ENCODE measurements around the gene TMEM9. TPM values are rescaled to one million over a fixed set of nuclear protein-coding genes. Genes with fewer than 3 reads are reported as not detected.

TMEM9 gene
- total RNA-seq, 1 experiment from 2014 or later = 140 TPM

DNA sequence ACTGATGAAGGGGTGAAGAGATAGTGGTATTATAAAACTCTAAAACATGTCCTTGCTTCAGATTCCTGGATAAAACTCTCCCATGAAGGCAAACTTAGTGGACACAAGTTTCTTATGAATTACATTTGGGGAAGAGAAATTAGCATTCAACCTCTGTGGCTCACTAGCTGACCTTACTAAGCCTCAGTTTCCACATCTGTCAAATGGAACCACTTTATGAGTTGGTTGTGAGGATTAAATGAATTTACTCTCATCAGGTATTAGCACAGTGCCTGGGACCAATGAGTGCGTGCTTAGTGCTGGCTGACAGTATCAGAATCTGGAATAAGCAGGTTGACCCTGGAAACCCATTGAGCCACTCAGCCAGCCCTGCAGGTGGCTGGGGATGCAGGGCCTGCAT is 44.6 kb downstream of the TMEM9 start:
- no peak for DNase-seq (ENCODE audit: low spot score)

DNA sequence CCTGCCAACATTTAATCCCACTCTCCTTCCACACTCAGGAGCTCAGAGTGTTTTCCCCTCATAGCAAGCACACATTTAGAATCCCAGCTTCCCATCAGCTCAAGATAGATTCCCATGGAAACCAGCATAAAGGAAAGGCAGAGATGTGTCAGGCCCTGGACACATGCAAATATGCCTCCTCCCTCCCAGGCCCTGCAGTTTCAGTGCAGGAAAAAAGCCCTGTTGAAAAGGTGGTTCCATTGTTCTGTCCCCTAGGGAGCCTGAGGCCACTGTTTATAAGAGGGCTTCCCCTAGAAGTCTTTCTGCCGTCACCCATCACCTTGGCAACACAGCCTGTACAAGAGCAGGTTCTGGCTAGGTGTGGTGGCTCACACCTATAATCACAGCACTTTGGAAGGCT is 45.7 kb downstream of the TMEM9 start:
- no peak for DNase-seq (ENCODE audit: low spot score)

DNA sequence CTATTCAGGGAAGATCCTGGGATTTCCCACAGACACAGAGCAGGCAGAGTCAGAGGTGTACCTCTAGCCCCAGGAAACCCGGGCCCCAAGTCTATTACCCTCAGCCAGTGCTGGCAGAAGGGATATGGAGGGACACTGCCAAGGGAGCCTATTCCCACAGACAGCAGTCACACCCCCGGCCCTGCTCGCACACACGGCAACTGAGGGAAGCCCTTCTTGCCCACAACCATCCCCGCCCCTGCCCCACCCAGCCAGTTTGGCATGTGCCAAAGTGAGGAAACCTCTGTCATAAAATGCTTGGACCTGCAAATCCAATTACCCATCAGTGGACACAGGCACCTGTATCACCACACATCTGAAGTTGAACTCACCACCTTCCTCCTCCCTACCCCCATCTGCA is 48.6 kb downstream of the TMEM9 start:
- DNase-seq (ENCODE audit: low spot score) = no peak

DNA sequence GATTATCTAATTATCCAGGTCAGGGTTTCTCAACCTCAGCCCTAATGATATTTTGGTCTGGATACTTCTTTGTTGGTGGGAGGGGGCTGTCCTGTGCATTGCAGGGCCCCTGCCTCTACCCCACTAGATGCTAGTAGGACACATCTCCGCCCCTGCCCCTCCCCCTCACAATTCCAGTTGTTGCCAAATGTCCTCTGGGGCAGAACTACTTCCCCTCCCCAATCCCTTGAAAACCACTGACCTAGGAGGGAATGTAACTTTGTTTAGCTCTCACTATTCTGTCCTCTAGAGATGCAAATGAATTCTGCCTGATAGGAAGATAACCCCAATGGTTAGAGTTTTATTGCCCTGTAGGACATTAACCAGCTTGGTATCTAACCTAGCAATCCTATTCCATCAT is 50.1 kb downstream of the TMEM9 start:
- DNase-seq (ENCODE audit: low spot score) = no peak

DNA sequence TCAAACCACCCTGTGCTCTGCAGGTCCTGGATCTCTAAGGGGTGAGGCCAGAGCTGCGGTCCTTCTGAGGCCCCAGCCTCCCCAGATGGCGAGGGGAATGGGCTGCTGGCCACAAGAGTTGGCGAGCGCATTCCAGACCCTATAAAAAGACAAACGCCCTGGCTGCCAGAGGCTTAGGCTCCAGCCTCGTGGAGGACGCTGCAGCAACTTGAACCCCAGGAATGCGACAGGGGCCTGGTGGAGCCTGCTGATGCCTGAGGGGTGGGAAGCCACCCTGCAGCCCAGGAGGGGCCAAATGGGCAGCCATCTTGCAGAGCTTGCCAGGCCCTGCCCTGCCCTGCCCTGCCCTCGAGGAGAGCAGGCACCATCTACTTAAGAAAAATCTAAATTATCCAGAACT is 50.6 kb downstream of the TMEM9 start:
- no peak for DNase-seq (ENCODE audit: low spot score)

DNA sequence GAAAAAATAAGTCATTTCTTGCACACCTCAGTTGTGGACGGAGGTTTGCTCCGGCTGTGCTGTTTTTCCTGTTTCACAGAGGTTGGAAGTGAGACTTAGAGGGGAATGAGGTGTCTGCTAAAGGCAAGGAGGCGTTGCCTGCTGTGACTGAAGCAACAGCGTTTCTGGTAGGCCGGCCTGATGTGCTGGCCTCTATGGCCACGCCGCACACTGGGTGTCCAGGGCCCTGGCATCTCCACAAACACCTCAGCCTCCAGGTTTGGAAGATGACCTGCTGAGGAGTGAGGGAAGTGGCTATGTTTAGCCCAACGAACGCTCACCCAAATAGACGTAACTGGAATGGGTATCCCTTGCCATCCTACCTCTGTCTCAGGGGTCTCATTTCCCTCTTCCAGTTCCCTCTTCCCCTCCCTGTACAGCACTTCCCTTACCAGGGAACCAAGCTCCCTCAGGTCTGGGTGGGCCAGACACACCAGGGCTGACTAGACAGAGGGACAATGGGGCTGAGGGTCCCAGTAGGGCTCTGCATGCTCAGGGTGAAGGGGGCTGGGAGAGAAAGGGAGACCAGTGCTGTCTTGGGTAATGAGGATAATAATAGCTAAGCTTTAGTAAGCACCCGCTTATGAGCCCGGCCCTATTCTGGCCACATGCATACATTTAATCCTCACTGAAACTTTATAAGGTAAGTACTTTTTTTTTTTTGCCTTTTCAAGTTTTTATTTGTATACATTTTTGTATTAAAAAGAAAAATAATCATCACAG is 53.9 kb downstream of the TMEM9 start:
- no peak for DNase-seq (ENCODE audit: low spot score)

DNA sequence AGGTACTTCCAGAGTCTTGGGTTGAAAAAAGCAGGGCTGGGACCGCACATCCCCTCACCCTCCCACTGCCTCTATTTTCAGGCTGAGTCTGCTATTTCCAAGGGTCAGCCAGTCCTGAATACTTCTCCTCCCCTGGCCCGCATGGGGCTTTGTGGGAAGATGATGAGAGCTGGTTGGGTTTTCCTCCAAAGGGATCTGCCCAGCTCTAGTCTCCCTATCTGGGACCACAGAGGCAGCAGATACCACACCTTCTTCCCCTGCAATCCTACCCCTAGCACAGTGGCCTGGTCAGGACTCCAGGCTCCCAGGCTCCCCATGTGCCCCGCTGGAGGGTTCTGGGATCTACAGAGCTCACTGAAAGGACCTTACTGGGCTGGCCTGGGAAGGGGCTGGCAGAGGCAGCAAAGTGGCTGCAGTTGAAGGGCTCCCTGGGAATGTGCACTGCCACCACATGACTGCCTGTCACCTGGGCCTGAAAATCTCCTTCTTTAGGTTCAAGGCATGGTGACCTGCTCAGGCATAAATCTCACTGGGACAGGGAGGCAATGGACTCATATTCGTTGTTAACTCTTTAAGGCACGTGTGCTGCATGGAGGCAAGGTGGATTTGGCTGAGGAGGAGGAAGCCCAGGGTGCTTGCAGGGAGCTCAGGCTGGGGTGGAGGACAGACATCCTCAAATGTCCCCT is 55.1 kb downstream of the TMEM9 start:
- no peak for DNase-seq (ENCODE audit: low spot score)

DNA sequence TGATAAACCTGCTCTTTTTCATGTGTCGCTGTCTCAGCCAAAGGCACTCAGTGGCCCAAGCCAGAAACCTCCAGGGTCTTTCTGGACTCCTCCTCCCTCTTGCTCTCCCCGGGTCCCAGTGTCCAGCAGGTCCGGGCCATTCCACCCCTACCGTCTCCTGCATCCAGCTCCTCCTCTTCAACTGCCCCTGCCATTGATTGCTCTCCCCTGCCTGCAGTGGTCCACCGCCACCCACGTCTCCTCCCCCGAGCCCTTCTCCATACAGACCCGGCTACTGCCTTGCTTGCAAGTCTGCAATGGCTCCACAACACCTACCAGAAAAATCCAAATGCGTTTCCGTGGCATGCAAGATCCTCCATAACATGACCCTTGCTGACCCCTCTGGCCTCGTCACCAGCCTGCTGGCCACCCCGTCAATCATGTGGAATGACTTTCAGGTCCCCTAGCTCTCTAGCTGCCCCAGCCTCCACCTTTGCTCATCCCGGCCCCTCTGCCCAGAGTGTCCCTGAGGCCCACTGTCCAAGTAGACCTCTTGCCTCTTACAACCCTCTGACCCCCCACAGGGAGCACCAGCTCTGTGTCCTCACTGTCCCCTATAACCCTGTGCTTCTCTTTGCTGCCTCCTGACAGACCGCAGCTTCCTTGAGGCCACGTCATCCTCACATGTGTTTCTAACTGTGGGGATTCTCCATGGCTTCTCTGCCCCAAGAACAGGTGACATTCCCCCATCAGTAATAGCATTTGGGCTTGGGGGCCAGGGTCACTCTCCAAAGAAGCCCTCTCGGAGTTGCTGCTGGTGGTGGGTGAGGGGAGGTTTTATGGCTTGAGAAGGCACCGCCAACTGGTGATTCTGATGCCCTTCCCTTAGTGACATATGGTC is 57.1 kb downstream of the TMEM9 start:
- DNase-seq (ENCODE audit: low spot score) = no peak

DNA sequence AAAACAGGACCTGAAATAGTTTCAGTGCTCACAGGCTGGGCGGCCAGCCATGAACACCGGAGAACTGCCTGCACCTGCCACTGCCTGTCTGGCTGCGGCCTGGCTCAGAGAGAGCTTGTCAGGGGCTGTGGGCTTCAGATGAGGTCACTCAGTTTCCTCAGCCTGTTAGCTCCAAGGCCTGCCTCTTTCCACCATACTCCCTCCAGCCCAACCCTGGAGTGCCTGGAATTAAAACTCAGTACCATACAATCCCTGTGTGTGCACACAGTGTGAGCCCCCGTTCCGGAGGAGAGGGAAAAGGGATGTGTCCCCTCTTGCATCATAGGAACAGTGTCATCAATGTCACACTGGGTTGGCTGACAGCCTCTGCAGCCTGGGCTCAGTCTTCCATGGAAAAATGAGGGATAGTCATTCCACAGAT is 58.2 kb downstream of the TMEM9 start:
- DNase-seq (ENCODE audit: low spot score) = no peak

DNA sequence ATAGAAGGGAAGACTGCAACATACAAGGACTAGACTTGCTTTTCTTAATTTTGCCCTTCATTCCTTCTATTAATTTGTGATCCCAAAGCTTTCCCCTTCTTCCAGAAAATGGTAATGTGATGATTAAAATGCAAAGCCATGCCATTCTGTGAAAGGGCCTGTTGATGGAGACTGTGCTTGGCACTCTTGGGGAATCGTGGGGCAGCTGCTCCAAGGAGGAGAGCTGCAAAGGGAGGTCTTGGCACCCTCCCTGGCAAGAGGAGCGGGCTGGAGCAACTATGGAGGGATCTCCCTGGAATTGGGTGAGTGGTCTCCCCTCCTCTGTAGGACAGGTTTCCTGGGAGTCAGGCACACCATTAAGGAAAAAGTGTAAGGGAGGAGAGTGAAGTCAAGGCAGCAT is 58.7 kb downstream of the TMEM9 start:
- no peak for DNase-seq (ENCODE audit: low spot score)

DNA sequence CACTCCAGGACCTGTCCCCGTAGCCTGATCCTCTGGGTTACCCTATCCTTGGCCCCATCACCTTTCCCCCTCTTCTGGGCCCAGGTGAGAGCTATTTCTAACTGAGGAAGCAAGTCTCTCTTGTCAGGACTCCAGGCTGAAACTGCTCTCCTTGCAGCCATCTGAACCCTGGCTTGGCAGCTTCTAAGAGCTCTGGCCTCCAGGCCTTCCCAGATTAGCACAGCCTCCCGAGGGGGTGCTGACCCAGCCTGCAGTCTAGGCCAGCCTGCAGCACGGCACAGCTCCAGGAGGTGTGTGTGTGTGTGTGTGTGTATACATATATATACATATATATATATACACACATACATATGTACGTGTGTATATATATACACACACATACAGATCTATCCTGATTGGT is 59.4 kb downstream of the TMEM9 start:
- no peak for DNase-seq (ENCODE audit: low spot score)

DNA sequence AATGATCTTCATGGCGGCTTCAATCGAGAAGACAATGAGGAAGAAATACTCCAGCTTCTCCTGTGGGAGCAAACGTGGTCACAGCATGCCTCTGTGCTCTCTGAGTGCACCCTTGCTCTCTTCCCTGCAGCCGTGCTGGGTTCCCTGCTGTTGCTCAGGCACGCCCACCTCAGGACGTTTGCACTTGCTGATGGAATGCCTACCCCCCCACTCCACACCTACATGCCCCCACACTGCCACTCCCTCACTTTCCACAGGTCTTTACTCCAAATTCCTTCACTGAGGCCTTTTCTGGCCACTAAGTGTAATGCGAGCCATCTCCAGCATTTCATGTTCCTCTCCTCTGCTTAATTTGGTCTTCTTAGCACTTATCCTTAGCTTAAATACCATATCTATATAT is 60.3 kb downstream of the TMEM9 start:
- no peak for DNase-seq (ENCODE audit: low spot score)

DNA sequence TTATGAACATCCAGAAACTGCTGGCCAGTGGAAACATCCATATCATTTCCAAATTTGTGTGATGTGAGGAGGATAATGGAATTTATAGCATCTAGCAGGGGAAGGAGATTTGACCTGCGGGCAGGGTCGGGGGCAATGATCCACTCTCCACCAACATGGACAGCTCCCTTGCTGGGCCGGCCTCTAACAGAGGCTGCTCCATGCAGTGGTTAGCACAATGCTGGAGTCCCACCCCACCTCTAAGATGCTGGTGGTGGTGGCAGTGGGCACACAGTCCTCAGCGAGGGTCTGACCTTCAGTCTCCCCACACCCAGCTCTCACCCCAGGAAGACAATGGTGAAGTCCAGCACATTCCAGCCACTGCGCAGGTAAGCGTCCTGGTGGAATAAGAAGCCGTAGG is 60.7 kb downstream of the TMEM9 start:
- DNase-seq (ENCODE audit: low spot score) = no peak

DNA sequence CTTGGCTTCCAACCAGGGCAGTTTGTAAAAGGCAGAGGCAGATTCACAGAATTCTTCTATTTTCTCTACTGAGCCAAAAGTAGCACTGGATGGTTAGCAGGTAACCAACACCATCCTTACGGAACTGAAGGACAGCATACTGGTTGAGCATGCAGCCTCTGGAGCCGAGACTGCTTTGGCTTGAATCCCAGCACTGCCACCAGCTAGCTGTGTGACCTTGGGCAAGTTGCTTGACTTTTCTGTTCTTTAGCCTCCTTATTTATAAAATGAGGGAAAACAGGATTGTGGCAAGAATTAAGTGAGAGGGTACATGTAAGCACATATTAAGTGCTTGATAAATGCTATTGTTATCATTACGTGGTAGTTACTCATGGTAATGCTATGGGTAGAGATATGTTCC is 61.5 kb downstream of the TMEM9 start:
- DNase-seq (ENCODE audit: low spot score) = no peak

DNA sequence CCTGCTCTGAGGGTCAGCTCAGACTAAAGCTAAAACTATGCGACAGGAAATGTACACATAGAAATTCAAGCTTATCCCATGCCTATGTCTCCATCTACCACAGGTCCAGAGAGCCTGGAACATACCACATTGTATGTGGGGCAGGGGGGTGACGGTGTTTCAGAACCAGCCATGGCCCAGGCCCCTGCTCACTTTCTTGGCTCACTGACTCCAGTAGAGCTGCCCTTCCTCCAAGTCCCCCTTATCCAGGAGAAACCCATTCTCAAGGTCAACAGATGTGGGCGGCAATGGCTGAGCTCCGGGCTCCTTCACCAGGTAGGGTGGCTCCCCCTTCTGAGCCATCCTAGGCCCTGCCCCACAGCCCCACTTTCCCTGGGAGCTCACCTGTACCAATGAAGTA is 63.0 kb downstream of the TMEM9 start:
- DNase-seq (ENCODE audit: low spot score) = no peak

DNA sequence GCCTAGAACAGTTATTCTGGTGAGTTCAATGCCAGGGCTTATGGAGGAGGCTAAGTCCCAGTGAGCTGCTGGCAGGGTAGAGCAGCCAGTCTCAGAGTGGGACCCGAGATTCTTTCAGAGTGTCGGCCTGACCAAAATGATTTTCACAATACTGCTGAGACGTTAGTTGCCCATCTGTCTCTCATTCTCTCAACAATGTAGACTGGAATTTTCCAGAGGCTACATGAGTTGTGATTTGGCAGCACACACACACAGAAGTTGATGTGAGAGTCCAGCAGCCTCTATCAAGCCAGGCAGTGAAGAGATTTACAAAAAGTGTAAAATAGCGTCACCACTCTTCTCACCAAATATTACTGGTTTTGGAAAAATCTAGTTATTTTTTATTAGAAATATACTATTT is 63.7 kb downstream of the TMEM9 start:
- no peak for DNase-seq (ENCODE audit: low spot score)

DNA sequence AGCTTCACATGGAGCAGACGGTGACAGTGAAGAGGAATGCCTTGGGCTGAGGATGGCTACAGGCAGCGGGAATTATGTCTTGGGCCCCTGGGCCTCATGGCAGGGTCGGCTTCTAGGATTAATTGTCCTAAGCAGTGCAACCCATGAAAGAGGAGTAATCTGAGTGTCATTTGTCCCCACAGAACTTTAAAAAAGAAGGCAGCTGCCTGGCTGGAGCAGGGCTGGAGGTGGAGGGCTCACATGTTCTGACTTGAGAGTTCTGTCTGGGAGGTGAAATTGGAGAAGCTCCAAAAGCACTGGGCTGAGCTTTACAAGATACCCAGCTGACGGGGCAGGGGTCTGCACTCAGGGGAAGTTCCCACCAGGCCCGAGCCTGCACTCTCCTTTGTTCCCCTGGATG is 64.7 kb downstream of the TMEM9 start:
- DNase-seq (ENCODE audit: low spot score) = no peak

DNA sequence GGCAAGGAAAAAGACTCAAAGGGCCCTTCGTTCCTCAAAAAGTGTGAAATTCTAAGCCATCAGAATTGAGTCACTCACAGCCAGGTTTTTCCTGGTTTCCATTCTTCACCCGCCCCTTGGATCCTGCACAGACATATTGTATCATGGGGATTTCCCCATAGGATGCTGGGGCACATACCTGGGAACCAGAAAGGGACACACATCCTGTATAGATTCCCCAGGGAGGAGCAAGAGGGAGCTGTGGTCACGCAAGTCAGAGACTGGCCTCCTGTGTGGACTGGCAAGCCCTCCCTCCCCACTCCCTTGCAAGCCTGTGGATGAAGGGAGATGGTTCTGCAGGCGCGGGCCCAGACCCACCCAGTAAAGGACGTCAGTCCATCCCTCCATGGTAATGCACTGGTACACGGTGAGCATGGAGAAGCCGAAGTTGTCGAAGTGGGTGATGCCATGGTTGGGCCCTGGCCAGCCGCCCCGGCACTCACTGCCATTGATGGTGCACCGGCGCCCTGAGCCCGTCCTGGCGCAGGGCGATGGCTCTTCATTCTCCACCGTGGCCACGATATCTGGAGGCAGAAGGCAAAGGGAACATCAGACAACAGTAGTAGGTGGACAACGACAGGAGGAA is 65.3 kb downstream of the TMEM9 start:
- no peak for DNase-seq (ENCODE audit: low spot score)

DNA sequence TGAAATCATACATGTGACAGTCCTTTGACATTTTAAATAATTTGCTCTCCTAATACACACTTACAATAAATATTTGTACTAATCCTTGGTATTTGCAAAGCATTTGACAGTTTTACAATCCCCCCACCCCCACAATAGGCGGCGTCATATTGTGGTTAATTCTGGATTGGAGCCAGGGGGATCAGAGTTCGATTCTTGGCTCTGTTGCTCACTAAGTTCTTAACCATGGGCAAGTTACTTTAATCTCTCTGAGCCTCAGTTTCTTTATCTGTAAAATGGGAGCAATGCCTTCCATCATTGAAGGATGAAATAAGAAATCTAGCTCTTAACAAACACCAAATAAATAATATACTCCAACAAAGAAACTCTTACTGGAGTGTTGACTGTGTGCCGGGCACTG is 65.9 kb downstream of the TMEM9 start:
- DNase-seq (ENCODE audit: low spot score) = no peak

DNA sequence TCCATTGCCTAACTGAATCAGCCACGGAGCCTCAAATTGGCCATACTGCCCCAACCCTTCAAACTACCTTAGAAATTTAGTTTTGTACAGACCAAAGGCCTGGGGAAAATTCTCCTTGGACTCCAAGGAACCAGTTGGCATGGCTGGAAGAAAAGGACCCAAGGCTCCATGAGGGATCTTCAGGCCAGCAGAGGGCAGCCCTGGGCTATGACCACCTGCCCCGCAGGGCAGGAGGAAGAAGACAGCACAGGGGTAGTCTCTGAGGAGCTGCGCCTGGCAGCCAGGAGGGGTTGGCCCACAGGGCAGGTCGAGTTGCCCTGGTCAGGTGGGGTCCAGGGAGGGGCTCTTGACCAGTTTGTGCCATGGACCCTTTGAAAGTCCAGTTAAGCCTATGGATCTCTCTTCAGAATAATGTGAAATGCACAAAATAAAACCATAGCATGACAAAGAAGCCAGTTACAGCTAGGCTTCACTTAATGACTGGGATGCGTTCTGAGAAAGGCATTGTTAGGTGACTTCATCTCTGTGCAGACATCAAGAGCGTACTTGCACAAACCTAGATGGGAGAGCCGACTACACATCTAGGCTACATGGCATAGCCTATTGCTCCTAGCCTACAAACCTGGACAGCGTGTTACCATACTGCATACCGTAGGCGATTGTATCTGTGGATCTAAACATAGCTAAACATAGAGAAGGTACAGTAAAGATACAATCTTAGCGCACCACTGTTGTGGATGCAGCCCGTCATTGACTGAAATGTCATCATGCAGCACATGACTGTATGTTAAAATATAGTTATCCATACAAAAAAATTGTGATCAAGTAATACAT is 68.2 kb downstream of the TMEM9 start:
- DNase-seq (ENCODE audit: low spot score) = peak; percentile 73

Data from HT-29 (cell line).